HUDEP-2 (cell line): ENCODE data around the gene EXOSC2.

Experiments used
- DNase-seq, 76 experiments: peaks; one replicate each; lab custom pipeline; 2025; ENCODE audit not compliant: unreplicated experiment in 76 of 76; lab: John Stamatoyannopoulos, UW

The EXOSC2 gene

GRCh38 chr9:130732136-130732535 lies 38.6 kb downstream of the EXOSC2 start:
- no peak for DNase-seq

GRCh38 chr9:130732793-130733221 lies 39.2 kb downstream of the EXOSC2 start:
- DNase-seq: no peak

GRCh38 chr9:130735566-130735965 lies 42.0 kb downstream of the EXOSC2 start:
- no peak for DNase-seq

- no peak for DNase-seq
These were observed 43.3 kb downstream of the EXOSC2 start for GRCh38 chr9:130736834-130737233.

- DNase-seq: no peak
These were observed 44.7 kb downstream of the EXOSC2 start for GRCh38 chr9:130738281-130738680.

GRCh38 chr9:130739081-130739480 lies 45.5 kb downstream of the EXOSC2 start:
- no peak for DNase-seq

- no peak for DNase-seq
These were observed 46.8 kb downstream of the EXOSC2 start for GRCh38 chr9:130740218-130741023.

GRCh38 chr9:130741024-130741305 lies 47.4 kb downstream of the EXOSC2 start:
- no peak for DNase-seq

- no peak for DNase-seq
These were observed 48.4 kb downstream of the EXOSC2 start for GRCh38 chr9:130741831-130742449.

GRCh38 chr9:130743656-130744055 lies 50.1 kb downstream of the EXOSC2 start:
- no peak for DNase-seq

GRCh38 chr9:130745210-130745800 lies 51.7 kb downstream of the EXOSC2 start:
- no peak for DNase-seq

GRCh38 chr9:130745829-130746228 lies 52.2 kb downstream of the EXOSC2 start:
- no peak for DNase-seq

GRCh38 chr9:130746434-130747212 lies 53.0 kb downstream of the EXOSC2 start:
- no peak for DNase-seq

- no peak for DNase-seq
These were observed 58.2 kb downstream of the EXOSC2 start for GRCh38 chr9:130751631-130752355.
